Astrocyte of the cerebellum (primary cell): ENCODE measurements around the gene GRPEL1.

Experiments
- DNase-seq: peaks from one replicate; pipeline ENCODE4 v3.0.0-alpha.2; 2011; ENCODE audit warnings: low read depth
- H3K4me3 ChIP-seq: 2 replicates; pipeline ENCODE4 v1.5.1; 2011; ENCODE audit warnings: mild to moderate bottlenecking, low read depth, low read length, moderate library complexity
- in situ Hi-C: cut with HindIII; loops from 2 replicates; pipeline ENCODE4 v1.10.0; 2017; ENCODE audit warnings: low sequenced_read_pairs
- TF ChIP-seq, protein P1 (sequence below): IDR thresholded peaks from 2 replicates; pipeline ENCODE4 v1.5.1; 2012; ENCODE audit warnings: low read length, low read depth, moderate library complexity, mild to moderate bottlenecking; ENCODE audit errors: missing control alignments

GRPEL1 gene

DNA sequence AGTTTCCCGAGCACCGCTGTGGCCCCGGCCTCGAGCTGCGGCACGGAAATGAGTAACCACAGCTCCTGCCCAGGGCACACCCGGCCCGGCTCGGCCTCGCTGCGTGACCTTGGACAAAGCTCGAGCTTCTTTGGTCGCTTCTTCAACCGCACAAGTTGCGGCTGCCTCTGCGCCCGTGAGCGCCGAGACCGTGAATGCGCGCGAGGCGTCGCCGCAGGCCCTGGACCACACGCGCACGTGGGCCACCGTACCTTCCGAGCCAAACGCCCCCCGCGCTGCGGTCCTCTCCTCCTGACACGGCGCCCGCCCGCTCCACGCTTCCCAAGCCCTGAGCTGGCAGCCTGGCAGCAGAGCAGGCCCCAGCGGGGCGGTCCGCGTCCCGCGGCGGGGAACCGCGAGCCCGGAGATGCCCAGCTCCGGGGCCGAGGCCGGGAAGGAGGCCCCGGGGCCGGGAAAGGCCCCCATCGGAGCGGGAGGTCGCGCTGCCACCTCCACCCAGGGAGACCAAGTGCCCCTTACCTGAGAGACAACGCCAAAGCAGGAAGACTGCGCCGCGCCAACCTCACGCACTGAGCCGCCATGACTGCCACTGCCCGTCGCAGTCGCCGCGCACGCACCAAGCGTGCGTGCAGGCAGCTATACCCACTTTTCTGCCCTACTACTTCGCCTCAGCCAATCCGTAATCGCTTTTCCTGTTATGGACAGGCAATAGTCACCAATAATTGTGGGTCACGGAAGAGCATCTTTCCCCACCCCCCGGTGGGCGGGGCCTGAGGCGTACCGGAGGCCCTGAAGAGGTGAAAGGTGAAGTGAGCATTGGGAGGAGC, at the start of gene GRPEL1:
TSS of gene GRPEL1 (minus strand) at position 613 of the 827 bp plus-strand sequence. CDS start at position 581, 32 bp downstream.
- in situ Hi-C loops, result no loop called here
- H3K4me3 ChIP-seq, result peak within 1 kb of the TSS; percentile 87
- TF ChIP-seq, protein P1, sequence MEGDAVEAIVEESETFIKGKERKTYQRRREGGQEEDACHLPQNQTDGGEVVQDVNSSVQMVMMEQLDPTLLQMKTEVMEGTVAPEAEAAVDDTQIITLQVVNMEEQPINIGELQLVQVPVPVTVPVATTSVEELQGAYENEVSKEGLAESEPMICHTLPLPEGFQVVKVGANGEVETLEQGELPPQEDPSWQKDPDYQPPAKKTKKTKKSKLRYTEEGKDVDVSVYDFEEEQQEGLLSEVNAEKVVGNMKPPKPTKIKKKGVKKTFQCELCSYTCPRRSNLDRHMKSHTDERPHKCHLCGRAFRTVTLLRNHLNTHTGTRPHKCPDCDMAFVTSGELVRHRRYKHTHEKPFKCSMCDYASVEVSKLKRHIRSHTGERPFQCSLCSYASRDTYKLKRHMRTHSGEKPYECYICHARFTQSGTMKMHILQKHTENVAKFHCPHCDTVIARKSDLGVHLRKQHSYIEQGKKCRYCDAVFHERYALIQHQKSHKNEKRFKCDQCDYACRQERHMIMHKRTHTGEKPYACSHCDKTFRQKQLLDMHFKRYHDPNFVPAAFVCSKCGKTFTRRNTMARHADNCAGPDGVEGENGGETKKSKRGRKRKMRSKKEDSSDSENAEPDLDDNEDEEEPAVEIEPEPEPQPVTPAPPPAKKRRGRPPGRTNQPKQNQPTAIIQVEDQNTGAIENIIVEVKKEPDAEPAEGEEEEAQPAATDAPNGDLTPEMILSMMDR, result no peak
- peak; percentile 97 for DNase-seq

DNA sequence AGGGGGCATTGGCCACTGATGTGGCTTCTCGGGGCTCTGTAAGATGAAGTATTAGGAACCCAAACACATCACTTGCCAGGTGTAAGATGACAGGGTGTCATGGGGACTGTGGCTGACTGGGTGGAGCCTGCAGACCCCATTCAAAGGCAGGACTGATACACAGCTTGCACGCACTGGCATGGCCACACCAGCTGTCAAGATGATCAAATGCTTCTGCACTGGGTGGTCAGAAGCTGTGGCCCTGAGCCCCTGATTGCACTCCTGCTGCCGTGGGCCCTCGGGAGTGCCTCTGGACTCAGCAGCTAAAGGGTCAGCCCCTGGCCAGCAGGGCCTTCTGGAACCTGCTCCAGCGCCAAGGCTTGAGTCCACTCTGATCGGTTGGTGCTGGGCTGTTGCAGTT, 48.8 kb upstream of the GRPEL1 start:
- in situ Hi-C loops, result no loop called here
- TF ChIP-seq, protein P1, result no peak
- DNase-seq, result no peak
- no peak overlapping the region for H3K4me3 ChIP-seq

DNA sequence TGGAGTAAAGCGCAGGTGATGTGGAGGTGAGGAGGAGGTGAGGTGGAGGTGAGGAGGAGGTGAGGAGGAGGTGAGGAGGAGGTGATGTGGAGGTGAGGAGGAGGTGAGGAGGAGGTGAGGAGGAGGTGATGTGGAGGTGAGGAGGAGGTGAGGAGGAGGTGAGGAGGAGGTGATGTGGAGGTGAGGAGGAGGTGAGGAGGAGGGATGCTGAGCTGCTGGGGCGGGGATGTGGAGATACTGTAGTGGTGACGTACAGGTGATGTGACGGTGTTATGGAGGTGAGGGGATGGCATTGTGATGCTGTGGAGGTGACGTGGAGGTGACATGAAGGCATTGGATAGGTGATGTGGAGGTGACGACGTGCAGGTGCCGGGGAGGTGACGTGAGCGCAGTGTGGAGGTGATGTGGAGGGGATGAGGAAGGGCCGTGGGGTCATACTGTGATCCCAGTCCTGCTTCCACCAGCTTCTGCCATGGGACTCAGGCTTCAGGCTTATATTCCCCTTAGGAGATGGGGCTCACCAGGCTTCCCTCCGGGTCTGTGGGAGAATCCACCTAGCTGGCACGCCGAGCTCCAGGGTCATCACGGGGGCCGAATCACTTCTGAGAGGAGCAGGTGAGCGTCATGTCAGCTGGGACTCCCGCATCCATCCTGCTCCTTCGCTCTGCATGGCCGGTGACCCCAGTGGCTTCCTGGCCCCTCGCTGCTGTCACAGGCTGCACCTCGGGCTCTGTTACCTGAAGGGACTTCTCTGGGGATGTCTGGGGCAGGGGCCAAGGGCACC, 47.9 kb upstream of the GRPEL1 start:
- DNase-seq, result no peak
- TF ChIP-seq, protein P1, result no peak
- H3K4me3 ChIP-seq, result no peak overlapping the region
- in situ Hi-C loops, result no loop called here

DNA sequence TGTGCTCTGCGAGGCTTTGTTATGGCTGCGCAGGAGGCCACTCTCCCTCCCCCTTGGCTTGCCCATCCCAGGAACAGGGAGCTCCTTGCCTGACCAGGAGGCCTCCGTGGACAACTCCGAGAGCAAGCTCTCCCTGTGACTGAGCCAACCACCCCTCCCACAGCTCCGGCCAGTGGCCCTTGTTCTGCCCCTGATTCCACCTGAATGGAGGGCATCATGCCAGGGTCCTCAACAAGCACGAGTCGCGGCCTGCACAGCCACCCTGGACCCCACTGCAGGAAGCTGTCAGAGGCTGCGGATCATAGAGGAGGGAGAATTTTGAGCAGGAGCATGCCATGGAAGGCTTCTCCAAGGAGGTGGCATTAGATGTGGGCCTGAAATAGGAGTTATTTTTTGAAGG, 44.8 kb upstream of the GRPEL1 start:
- H3K4me3 ChIP-seq, result no peak overlapping the region
- in situ Hi-C loops, result no loop called here
- no peak for DNase-seq
- TF ChIP-seq, protein P1, result no peak

GRCh38 chr4:7111441-7111840, 43.6 kb upstream of the GRPEL1 start:
- TF ChIP-seq, protein P1, result no peak
- no peak for DNase-seq
- no peak overlapping the region for H3K4me3 ChIP-seq
- in situ Hi-C loops, result no loop called here

DNA sequence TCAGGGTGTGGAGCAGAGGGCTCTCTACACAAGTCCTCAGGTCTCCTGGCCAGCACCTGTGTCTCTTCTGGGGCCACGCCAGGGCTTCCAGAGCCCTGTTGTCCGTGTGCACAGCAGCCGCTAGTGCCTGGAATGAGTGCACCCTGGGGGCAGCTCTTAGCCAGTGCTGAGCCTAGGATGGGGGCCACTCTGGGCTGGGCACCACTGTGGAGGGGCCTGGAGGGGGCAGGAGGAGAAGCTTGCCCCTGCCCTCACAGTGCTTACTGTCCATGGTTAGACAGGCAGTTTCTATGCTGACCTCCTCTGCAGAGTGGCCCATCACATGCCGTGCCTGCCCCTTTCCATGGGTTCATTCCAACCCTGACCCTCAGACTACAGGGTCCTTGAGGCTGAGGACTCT, 42.7 kb upstream of the GRPEL1 start:
- no peak overlapping the region for H3K4me3 ChIP-seq
- in situ Hi-C loops, result no loop called here
- no peak for DNase-seq
- TF ChIP-seq, protein P1, result no peak
